DND-41 (cell line): Measurements from ENCODE around the gene INHBA.

ENCODE experiments used
- ATAC-seq: fragments of 200-7000 bp; cut with Tn5 transposase; 3 replicates; pipeline ENCODE4 v1.9.1; 2021; ENCODE audit warnings: low read depth; ENCODE audit not compliant: insufficient read depth
- DNase-seq: peaks from one replicate; pipeline ENCODE4 v3.0.0-alpha.2; 2020
- H2AFZ ChIP-seq: 2 replicates; pipeline ENCODE4 v1.6.0; 2012; ENCODE audit warnings: low read depth, low read length
- H3K27ac ChIP-seq: 2 replicates; pipeline ENCODE4 v1.5.1; 2012; ENCODE audit warnings: low read length, inconsistent platforms
- H3K27me3 ChIP-seq: fragments of 200-600 bp; sonication (generic); 2 replicates; pipeline ENCODE4 v1.6.0; 2012; ENCODE audit warnings: low read length, mild to moderate bottlenecking, inconsistent platforms; ENCODE audit not compliant: insufficient read depth, poor library complexity
- H3K36me3 ChIP-seq: 2 replicates; pipeline ENCODE4 v1.5.1; 2012; ENCODE audit warnings: low read length, inconsistent platforms; ENCODE audit not compliant: insufficient read depth
- H3K4me1 ChIP-seq: 2 replicates; pipeline ENCODE4 v1.5.1; 2012; ENCODE audit warnings: mild to moderate bottlenecking, low read length; ENCODE audit not compliant: insufficient read depth
- H3K4me2 ChIP-seq: 2 replicates; pipeline ENCODE4 v1.6.0; 2012; ENCODE audit warnings: mild to moderate bottlenecking, moderate library complexity, low read length, inconsistent platforms; ENCODE audit not compliant: insufficient read depth
- H3K4me3 ChIP-seq, 2 experiments: fragments of 200-600 bp in 1 of 2; shearing (Covaris generic) in 1 of 2; 2 replicates each; pipeline ENCODE4 v1.5.1; 2012 to 2016; ENCODE audit warnings: inconsistent platforms in 2 of 2, low read length in 2 of 2, mild to moderate bottlenecking in 2 of 2, low read depth in 1 of 2, moderate library complexity in 1 of 2
- H3K79me2 ChIP-seq: 2 replicates; pipeline ENCODE4 v1.6.0; 2012; ENCODE audit warnings: low read length, inconsistent platforms; ENCODE audit not compliant: insufficient read depth
- H3K9ac ChIP-seq: 2 replicates; pipeline ENCODE4 v1.6.0; 2012; ENCODE audit warnings: low read depth, mild to moderate bottlenecking, inconsistent platforms, low read length, moderate library complexity
- H3K9me3 ChIP-seq: 2 replicates; pipeline ENCODE4 v1.5.1; 2012; ENCODE audit warnings: low read length, moderate library complexity, mild to moderate bottlenecking, inconsistent platforms; ENCODE audit not compliant: insufficient read depth, severe bottlenecking
- H4K20me1 ChIP-seq: 2 replicates; pipeline ENCODE4 v1.6.0; 2012; ENCODE audit warnings: low read length; ENCODE audit not compliant: insufficient read depth
- EZH2 ChIP-seq: IDR thresholded peaks from 3 replicates; pipeline ENCODE4 v1.6.1; 2012; ENCODE audit warnings: borderline replicate concordance, low read depth, mild to moderate bottlenecking, moderate library complexity, low read length, inconsistent platforms; ENCODE audit not compliant: severe bottlenecking
- TF ChIP-seq, protein P1 (sequence below): IDR thresholded peaks from 2 replicates; pipeline ENCODE4 v1.5.1; 2012; ENCODE audit warnings: borderline replicate concordance, low read length, moderate library complexity, mild to moderate bottlenecking; ENCODE audit not compliant: poor library complexity, severe bottlenecking; ENCODE audit errors: extremely low read depth

The INHBA gene

DNA sequence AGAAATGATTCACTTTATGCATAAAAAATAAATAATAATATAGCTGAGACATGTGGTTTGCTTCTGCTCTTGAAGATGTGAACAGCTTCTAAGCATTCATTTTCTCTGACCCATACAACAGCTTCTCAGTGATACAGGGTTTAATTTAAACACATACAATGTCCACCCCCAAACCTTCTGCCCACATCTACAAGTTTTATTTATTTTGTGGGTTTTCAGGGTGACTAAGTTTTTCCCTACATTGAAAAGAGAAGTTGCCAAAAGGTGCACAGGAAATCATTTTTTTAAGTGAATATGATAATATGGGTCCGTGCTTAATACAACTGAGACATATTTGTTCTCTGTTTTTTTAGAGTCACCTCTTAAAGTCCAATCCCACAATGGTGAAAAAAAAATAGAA lies 17.2 kb downstream of the INHBA start:
- Histone ChIP-seq H4K20me1 (no peaks in the 10 kb centered on the region), H3K36me3 (no peaks in the 10 kb centered on the region), H3K79me2 (no peaks in the 10 kb centered on the region), H3K9ac (no peak overlapping the region), H3K4me3 (no peak overlapping the region), H3K9me3 (no peaks in the 10 kb centered on the region), H3K27me3 (no peaks in the 10 kb centered on the region), H3K27ac (no peak overlapping the region), H3K4me1 (no peaks in the 10 kb centered on the region), H3K4me2 (no peak overlapping the region), H2AFZ (no peak overlapping the region)
- TF ChIP-seq, protein P1, sequence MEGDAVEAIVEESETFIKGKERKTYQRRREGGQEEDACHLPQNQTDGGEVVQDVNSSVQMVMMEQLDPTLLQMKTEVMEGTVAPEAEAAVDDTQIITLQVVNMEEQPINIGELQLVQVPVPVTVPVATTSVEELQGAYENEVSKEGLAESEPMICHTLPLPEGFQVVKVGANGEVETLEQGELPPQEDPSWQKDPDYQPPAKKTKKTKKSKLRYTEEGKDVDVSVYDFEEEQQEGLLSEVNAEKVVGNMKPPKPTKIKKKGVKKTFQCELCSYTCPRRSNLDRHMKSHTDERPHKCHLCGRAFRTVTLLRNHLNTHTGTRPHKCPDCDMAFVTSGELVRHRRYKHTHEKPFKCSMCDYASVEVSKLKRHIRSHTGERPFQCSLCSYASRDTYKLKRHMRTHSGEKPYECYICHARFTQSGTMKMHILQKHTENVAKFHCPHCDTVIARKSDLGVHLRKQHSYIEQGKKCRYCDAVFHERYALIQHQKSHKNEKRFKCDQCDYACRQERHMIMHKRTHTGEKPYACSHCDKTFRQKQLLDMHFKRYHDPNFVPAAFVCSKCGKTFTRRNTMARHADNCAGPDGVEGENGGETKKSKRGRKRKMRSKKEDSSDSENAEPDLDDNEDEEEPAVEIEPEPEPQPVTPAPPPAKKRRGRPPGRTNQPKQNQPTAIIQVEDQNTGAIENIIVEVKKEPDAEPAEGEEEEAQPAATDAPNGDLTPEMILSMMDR = no peak
- TF ChIP-seq EZH2 = no peak
- DNase-seq = no peak
- ATAC-seq = no peak

- no peaks in the 10 kb centered on the region for H3K27me3 ChIP-seq
Observed at GRCh38 chr7:41682422-41682821, 20.5 kb downstream of the INHBA start.

DNA sequence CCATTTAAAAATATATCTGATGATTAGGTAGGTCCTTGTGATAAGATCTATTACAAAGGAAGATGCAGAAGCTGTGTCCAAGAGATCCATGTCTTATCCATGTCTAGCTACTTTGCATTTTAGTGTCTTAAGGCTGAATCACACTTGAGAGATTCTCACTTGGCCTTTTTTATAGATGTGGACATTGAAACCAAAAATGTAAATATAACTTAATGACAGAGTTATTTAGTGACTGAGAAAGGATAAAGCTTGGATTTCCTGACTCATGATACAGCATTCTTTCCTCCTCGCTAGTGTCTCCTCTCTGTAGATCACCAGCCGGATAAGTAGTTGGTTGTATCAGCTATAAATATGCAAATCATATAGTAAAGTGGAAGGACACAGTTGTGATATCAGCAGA lies 23.3 kb downstream of the INHBA start:
- no peak for TF ChIP-seq EZH2
- TF ChIP-seq, protein P1 = no peak
- ATAC-seq (no peak), DNase-seq (no peak)
- Histone ChIP-seq H2AFZ (no peak overlapping the region), H3K27me3 (no peaks in the 10 kb centered on the region), H3K79me2 (no peaks in the 10 kb centered on the region), H3K4me3 (no peak overlapping the region), H3K36me3 (no peaks in the 10 kb centered on the region), H4K20me1 (no peaks in the 10 kb centered on the region), H3K9ac (no peak overlapping the region), H3K4me2 (no peak overlapping the region), H3K4me1 (no peaks in the 10 kb centered on the region), H3K27ac (no peak overlapping the region), H3K9me3 (no peaks in the 10 kb centered on the region)

More at GRCh38 chr7:41682422-41682821, 20.5 kb downstream of the INHBA start:
- Histone ChIP-seq H2AFZ (no peak overlapping the region), H3K36me3 (no peaks in the 10 kb centered on the region), H3K9me3 (no peaks in the 10 kb centered on the region), H3K79me2 (no peaks in the 10 kb centered on the region), H3K9ac (no peak overlapping the region), H3K27ac (no peak overlapping the region), H3K4me2 (no peak overlapping the region), H4K20me1 (no peaks in the 10 kb centered on the region), H3K4me3 (no peak overlapping the region), H3K4me1 (no peaks in the 10 kb centered on the region)
- no peak for DNase-seq
- no peak for ATAC-seq
- no peak for TF ChIP-seq EZH2
- TF ChIP-seq, protein P1 = no peak

GRCh38 chr7:41674505-41675023 lies 28.3 kb downstream of the INHBA start:
- Histone ChIP-seq H3K4me3 (no peak overlapping the region), H4K20me1 (no peaks in the 10 kb centered on the region), H3K79me2 (no peaks in the 10 kb centered on the region), H3K9me3 (no peaks in the 10 kb centered on the region), H3K27me3 (no peaks in the 10 kb centered on the region), H3K4me2 (no peak overlapping the region), H3K27ac (no peak overlapping the region), H3K9ac (no peak overlapping the region), H3K36me3 (no peaks in the 10 kb centered on the region), H3K4me1 (no peaks in the 10 kb centered on the region), H2AFZ (no peak overlapping the region)
- ATAC-seq (no peak), DNase-seq (no peak)
- TF ChIP-seq, protein P1 = no peak
- no peak for TF ChIP-seq EZH2
